SIG-M5 (cell line): ENCODE results near the gene RPS6KA5.
"Not testable (repeated sequence)": the region's sequence is repeated elsewhere in the genome, so short reads cannot be mapped to it uniquely, and the experiment has no call there.

Experiments
- DNase-seq: peaks from one replicate; lab custom pipeline; 2025; lab: John Stamatoyannopoulos, UW

RPS6KA5 gene

DNA sequence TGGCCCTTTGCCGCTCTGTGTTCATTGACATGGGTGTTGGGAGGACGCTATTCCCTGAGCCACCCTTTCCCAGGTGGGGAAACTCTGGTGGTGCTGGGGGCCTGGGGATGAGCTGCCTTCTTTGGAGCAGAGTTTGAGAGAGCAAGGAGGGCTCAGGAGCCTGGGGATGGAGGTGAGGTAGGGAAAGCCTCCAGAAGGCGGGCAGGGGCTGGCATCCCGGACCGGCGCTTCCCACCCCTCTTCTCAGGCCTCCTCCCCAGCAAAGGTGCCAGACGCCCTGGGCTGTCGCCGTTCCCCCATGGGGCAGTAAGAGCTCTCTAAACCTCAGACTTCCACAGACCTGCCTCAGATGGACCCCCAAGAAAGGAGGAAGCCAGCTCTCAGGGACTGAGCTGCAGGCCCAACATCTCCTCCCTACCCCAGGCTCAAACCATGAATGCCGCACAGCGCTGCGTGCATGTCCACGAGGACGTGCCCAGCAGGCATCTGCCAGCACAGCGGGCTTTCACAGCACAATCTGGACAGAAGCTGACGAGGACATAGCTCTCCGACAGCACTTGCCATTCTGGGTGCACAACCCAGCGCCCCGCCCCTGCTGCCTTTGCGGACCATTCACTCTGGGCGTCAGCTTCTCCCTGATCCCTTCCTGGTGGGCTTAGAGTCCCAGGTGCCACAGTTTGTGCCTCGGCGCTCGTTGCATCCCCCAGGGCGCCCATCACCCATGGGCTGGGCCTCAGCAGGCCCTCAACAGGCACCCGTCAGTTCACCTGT lies 229.3 kb downstream of the RPS6KA5 start:
- DNase-seq, result no peak

DNA sequence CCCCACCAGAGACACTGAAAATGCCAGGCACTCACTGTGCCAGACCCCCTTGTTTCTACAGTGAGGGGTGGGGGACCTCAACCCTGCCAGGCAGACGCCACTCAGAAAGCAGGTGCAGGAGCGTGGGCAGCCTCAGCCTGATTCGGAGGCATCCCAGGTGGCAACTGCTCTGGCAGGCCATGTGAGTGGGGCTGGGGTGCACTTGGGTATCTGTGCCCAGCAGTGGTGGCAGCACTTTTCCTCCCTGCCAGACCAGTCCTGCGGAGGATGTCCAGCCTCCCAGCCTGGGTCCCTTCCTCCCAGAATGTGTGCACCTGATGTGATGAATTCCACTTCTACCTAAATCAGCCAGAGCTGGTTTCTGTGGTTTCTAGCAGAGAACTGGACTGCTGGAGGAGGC lies 230.8 kb downstream of the RPS6KA5 start:
- no peak for DNase-seq

DNA sequence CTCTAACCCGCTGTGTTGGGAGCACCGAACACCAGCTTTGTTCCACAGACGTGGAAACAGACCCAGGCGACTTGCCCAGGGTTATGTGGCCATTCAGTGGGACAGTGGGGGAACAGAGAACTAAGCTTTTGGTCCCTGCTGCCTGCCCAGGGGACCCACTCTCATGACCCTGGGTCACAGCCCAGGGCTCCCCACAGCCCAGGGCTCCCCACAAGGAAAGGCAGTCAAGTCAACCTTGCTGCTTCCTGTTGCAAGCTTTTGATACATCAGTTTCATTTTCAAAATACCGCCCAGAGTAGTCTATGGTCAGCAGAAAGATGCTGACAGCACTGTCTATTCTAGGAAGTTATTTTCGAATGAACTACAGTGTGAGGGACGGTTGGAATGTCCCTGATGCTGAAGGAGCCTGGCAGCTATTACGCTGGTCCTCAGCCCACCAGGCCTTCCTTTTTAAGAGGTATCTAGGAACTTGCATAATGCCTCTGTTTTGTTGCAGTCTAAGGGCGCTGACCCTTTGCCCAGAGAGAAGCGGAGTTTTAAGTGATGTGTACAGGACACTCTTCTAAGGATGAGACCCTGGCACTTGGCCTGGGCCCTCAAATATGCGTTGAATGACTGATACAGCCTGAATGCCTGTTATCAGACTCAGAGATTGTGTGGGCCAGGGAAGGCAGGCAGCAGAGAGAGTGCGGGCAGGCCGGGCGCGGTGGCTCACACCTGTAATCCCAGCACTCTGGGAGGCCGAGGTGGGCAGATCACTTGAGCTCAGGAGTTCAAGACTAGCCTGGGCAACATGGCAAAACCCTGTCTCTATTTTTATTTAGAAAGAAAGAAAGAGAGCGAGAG lies 231.6 kb downstream of the RPS6KA5 start:
- DNase-seq, result no peak

DNA sequence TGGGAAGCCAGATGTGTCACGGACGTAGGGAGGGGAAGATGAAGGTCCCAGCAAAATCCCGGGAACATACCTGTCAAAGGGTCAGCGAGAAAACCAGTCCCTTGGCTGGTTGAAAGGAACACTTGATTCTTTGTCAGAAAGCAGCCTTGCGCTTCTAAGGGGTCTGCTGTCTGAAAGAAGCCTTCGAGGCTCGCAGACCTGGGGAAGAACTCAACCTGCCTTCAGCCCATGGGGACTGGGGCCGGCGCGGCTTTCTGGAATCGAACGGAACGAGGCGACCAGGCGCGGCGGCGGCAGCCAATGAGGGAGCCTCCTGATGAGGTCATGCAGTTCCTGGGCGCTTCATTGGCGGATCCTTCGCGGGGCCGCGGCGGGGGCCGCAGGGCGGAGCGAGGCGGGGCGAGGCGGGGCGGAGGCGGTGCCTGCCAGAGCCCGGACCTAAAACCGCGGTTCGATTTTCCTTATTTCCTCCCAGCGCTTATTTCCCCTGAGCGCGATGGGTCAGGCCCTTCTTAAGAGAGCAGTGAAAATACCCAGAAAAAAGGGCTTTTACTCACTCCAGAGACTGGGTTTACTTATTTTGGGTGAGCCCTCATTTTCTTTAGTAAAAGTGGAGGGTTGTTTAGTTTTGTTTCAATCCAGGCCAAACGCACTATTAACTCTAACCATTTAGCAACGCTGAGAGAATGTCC lies 232.4 kb downstream of the RPS6KA5 start:
- no peak for DNase-seq

DNA sequence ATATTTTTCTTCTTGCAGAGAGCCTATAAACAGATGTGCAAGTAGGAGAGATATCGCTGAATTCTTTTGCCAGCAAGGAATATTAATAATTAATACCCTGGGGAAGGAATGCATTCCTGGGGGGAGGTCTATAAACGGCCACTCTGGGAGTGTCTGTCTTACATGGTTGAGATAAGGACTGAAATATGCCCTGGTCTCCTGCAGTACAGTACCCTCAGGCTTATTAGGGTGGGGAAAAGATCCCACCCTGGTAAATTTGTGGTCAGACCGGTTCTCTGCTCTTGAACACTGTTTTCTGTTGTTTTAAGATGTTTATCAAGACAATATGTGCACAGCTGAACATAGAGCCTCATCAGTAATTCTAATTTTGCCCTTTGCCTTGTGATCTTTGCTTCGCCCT lies 236.9 kb downstream of the RPS6KA5 start:
- not testable (repeated sequence) for DNase-seq

DNA sequence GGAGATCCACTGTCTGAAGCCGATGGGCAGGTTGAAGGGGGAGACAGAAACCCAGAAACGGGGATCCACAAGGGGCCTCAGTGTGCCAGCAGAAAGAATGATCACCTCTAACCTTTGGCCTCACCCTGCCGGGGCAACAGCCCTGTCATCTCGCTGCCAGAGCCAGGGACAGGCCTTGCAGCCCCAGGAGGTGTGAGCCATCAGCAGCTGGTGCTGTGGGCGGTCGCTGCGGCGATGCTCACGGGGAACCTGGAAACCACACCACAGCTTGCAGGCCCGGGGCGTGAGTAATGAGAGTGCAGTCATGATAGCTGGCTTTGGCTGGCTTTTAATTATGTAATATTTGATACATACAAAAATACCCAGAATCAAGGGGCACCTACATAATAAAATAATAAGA lies 239.5 kb downstream of the RPS6KA5 start:
- no peak for DNase-seq

DNA sequence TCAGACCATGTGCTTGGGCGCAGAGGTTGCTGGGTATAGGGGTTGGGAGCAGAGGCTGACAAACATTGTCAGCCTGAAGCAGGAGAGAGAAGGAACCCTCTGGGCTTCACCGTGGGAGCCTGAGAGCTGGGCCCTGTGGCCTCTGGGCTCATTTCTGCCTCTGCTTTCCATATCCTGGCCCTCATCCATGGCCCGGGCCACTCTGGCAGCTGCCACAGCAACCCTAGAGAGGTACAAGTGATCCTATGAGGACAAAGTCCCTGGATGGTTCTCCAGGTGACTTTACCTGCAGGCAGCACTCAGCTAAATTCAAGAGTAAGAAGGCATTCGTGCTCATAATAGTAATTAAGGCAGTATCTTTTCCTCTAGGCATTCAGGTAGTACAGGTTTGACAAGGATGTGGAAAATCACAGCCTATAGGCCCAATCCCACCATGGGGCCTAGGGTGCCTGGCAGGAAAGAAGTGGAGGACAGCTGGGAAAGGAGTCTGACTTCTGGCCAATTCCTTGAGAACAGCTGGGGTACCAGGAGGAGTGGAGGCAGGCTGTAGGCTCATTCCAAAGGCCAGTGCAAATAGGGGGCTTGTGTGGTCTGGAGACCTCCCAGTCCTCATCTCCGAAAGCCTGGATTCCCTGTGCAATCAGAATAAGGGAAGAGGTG lies 240.6 kb downstream of the RPS6KA5 start:
- no peak for DNase-seq

DNA sequence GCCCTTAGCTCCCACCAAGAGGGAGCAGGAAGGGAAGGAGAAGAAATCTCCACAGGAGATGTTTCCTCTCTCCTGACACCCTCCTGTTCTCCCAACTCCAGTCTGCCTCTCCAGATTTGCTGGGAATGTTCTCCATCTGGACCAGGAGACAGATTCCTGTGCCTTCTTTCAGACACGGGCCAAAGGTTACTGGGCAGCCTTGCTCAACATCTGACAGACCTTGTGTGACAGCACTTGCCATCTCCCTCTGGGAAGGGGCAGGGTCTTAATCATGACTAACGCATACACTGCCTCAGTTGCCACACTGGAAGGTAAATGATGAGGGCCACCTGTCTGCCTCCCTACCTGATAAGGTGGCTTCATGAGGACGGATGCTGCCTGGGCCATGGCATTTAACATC lies 241.7 kb downstream of the RPS6KA5 start:
- DNase-seq, result no peak

DNA sequence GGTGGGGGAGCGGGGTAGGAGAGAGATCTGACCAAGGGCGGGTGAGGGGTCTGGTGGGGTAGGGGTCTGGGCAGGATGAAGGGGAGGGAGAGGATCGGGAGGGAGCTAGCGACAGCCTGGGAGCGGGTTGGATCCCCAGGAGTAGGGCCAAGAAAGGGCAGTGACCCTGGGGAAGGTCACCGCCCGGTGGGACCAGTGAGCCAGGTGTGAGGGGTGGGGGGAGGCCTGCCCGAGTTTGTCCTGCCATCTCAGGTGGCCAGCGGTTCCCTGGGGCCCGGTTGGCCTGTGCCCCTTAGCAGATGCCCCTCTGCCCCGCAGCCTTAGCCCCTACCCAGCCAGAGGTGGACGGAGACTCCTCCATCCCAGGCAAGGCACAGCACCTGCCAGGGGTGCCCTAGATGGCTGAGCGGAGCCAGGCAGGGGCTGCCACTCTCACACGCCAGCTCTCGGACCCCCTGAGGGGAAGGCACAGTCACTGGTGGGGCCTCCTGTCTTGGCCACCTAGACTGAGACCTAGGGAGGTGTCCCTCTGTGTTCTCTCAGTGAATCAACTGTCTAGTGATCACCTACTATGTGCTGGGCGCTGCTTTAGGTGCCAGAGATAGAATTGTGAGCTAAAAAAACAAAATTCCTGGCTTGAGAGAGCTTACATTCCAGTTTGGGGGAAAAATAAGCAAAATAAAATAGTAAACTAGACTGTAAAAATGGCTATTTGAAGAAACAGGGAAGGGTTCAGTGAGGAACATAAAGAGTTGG lies 243.6 kb downstream of the RPS6KA5 start:
- DNase-seq, result no peak

DNA sequence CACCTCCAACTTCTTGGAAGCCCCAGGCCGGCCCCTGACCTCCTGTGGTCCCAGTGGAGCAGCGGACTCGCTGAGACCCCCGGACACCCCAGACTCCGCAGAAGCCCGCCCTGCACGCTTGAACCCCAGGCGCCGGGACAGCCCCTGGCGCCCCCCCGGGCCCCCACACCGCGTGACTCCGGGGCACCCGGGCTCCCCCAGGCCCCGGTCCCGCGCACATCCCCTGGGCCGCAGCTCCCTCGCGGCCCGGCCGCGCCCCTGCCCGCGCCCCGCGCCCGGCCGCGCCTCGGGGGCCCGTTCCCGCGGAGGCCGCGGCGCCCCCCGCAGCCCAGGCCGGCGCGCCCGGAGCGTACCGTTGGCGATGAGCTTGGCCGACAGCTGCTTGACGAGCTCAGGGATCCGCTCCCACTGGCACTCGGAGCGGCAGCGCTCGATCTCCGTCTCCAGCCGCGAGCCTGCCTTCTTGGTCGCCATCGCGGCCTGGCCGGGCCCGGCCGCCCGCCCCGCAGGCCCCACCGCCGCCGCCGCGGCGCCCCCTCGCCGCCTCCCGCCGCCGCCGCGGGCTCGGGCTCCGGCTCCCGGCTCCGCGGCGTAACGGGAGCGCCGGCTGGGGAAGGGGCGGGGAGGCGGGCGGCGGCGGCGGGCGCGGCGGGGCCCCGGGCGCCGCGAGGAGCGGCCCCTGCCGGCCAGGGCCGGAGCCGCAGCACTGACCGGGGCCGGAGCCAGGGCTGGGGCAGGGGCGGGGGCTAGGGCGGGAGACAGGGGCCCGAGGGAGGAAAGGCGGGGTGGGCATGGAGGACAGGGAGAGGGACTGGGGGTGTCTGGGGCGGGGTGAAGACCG lies 244.4 kb downstream of the RPS6KA5 start, which contains the start of gene TTC7B:
Gene TTC7B (minus strand): TSS at position 609 of the 841 bp plus-strand sequence. CDS start 135 bp downstream, at position 474.
- DNase-seq, result no peak

DNA sequence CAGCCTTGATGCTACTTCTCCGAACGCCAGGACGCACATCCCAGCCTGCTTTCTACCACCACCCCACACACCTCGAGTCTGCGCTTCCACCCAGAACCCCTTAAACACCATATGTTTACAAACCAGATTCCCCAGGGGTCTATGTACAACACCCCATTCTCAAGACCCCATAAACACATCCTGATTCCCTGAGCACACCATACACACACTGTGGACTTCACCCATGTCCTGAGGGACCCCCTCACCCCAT lies 244.9 kb downstream of the RPS6KA5 start:
- DNase-seq, result no peak

DNA sequence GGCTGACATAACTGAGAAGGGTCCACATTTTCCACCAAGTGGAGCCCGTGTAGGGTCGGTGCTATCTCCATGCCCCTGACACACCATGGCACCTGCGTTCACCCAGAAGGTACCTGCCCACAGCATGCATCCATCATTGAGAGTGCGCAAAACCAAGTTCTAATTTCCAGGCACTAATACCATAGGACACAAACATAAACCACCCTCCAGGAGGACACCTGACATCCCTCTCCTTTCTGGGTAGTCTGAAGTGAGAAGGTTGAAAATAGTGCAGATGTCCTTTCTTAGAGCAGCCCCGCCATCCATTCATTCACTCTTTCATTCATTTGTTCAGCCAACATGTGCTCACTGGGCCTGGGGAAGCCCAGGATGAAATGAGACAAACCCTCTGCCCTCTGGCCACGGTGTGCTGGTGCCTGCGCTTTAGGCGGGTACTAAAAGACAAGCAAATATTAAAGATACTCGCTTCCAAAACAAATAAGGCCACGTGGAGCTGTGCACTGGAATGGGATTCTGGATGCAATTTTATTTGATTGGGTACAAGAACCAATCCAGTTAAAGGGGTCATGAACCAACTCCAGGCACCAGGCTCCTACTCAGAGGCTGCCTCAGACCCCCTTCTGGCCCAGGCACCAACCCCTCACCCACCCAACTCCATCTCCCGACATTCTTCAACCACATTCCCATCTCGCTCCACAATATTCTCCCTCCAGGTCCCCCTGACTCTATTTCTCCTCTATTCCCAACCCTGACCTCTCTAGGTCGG lies 245.5 kb downstream of the RPS6KA5 start:
- no peak for DNase-seq

DNA sequence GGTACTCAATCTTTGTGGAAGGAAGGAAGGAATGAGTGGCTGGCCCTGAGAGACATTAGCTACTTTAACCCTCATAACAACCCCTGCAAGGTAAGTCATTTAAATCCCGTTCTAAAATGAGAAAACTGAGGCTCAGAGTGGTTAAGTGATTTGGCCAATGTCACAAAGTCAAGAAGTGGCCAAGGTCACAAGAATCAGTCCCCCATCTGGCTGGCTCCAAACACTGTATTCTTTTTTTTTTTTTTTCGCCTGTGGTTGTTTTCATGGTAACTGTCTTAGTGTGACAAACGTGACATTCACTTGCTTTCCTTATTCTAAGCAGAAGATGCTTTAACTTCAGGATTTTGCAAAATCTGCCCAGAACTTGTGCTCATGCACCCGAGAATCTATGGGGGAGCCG lies 247.0 kb downstream of the RPS6KA5 start:
- no peak for DNase-seq

DNA sequence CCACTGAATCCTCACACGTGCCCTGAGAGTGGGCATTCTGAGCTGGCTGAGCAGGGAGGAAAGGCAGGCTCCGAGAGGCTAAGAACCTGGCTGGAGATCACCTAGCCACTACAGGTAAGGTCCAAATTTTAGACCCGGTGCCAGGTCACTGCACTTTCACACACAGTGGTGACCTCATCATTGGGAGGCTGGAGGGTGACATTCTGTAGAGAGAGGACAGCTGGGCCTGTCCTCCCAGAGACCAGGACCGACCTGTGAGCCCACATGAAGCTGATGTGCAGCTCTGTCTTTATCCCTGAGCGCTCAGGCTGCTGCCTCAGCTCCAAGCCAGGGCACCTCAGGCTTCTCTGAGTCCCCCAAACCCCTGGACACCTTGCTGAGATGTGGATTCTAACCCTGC lies 248.3 kb downstream of the RPS6KA5 start:
- DNase-seq, result no peak

DNA sequence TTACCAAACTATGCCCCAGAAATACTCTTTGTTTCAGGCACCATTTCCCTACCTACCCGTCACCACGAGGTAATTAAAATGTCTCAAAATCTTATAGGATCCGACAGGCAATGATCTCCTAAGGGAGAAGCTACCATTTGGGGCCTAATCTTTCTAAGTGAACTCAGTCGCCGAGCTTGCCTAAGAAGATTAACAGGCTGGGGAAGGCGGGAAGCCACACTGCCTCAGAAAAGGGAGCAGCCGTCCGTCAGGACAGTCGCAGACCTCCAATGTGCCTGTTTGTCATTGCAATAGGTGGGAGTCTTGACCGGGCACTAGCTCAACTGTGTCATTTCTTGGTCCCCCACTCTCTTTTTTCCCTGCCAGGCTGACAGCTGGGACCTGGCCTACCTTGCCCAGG lies 248.8 kb downstream of the RPS6KA5 start:
- no peak for DNase-seq

DNA sequence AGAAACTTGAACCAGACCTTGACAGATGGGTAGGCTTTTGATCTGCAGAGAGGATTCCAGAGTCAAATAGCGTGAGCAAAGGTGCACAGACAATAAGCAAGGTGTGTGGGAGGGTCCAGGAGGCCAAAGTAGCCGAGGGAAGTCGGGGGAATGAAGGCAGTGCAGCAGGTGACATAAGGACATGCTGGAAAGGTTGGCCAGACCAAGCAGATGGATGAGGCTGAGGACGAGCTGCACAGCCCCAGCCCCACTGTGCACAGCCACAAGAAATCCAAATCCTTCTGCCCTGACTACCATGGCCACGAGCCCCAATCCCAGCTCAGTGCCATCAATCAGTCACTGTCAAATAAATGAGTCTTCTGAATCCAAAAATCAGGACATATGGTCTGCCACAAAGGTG lies 249.6 kb downstream of the RPS6KA5 start:
- DNase-seq, result no peak

DNA sequence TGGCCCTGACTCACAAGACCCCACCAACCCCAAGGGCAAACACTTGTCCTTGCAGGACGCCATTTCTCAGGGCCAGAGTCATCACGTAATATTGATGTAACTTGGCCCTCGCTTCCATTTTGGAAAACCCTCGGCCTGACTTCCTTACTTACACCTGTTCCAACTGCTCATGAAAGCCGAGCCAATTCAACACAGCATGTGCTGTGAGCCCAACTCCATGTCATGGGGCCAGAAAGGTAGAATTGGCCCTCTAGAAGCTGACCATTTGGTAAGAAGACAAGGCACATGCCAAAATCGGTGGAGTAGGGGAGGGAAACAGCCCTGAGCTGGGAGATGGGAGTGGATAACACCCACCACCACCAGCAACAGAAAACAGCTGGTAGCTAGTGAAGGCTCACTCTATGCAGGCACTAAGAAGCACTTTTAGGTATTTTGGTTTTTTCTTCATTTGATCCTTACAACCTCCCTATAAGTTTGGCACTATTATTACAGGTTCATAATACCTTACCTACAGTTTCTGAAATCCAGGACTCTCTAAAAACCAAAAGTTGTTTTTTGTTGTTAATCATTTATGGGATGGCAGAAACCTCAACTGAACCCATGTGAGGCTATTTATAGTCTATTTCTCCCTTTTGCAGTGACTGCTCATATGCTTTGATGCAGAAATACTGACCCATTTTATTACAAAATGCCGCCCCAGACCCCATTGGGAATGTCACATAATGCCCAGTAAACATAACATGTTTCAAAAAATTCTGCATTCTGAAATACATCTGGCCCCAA lies 250.7 kb downstream of the RPS6KA5 start:
- DNase-seq, result no peak

DNA sequence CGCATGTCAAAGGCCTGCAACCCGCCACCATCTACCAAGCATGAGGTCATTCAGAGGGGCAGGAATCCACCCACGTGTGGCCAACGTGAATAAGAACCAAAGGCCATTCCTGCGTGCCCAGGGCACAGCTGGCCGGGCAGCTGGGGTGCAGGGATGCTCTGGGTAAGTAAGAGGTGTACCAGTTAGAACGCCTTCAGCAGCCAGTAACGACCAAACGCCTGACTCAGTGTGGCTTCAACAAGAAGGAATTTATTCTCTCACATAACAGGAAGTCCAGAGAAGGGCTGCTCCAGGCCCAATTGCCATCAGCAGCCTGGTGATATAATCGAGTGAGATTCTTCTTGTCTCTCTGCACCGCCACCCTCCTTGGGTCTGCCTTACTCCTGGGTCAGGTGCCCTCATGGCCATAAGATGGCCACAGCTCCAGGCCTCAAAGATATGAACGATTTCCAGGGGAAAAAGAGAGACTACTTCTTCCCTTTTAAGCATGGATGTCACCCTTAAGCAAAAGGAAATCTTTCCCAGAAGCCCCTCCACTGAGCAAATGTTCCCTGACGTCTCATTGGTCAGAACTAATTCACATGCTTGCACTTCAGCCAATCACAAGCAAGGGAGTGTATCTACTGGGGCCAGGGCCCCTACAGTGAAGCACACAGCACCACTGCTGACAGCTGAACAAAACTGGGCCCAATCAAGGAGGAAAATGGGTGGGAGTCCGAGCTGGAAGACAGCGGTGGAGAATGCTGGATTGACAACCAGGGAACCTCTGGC lies 251.5 kb downstream of the RPS6KA5 start:
- DNase-seq, result no peak
